ENCODE data around the gene TSPAN3. TPM values are rescaled to one million over a fixed set of nuclear protein-coding genes. Genes with fewer than 3 reads are reported as not detected.

The TSPAN3 gene
- total RNA-seq, 1 donor from 2014 or later, result 288 TPM

DNA sequence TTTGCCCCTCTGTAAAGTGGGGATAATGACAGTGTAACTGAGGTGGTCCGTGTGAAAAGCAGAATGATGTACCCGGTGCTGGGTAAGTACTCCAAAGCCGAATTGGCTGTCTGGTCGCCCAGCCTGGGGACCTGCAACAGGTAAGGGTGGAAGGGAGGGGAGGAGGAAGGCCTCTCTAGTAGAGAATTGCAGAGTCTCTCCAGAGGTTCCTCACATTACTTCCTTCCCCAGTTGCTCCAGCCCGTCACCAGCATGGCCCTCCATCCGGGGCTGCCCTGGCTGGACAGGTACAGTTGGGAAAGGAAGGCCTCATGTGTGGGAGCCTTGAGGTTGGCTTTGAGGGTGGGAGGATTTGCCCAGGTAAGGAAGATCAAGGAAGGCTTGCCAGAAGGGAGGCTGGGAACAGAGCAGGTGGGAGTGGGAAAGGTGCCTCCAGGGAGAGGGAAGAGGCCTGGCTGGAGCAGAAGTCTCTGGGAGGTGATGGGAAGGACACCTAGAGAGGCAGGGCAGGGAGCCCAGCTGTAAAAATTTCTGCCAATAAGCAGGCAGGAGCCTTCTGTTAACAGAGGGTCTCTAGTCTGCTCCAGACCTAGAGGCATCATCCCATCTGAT lies 77.7 kb downstream of the TSPAN3 start:
- Mint-ChIP-seq H3K27me3 (no peaks in the 10 kb centered on the region), H3K4me3 (no peak overlapping the region), H3K36me3 (no peaks in the 10 kb centered on the region), H3K4me1 (ENCODE audit: unreplicated experiment) (peaks cover 15% of the 10 kb centered on the region), H3K27ac (no peak overlapping the region), H3K9me3 (no peaks in the 10 kb centered on the region)
- TF ChIP-seq, protein P1, sequence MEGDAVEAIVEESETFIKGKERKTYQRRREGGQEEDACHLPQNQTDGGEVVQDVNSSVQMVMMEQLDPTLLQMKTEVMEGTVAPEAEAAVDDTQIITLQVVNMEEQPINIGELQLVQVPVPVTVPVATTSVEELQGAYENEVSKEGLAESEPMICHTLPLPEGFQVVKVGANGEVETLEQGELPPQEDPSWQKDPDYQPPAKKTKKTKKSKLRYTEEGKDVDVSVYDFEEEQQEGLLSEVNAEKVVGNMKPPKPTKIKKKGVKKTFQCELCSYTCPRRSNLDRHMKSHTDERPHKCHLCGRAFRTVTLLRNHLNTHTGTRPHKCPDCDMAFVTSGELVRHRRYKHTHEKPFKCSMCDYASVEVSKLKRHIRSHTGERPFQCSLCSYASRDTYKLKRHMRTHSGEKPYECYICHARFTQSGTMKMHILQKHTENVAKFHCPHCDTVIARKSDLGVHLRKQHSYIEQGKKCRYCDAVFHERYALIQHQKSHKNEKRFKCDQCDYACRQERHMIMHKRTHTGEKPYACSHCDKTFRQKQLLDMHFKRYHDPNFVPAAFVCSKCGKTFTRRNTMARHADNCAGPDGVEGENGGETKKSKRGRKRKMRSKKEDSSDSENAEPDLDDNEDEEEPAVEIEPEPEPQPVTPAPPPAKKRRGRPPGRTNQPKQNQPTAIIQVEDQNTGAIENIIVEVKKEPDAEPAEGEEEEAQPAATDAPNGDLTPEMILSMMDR (conservative IDR thresholded peaks at IDR 0.05), result no peak
- DNase-seq (ENCODE audit: extremely low spot score, unreplicated experiment), result no peak

DNA sequence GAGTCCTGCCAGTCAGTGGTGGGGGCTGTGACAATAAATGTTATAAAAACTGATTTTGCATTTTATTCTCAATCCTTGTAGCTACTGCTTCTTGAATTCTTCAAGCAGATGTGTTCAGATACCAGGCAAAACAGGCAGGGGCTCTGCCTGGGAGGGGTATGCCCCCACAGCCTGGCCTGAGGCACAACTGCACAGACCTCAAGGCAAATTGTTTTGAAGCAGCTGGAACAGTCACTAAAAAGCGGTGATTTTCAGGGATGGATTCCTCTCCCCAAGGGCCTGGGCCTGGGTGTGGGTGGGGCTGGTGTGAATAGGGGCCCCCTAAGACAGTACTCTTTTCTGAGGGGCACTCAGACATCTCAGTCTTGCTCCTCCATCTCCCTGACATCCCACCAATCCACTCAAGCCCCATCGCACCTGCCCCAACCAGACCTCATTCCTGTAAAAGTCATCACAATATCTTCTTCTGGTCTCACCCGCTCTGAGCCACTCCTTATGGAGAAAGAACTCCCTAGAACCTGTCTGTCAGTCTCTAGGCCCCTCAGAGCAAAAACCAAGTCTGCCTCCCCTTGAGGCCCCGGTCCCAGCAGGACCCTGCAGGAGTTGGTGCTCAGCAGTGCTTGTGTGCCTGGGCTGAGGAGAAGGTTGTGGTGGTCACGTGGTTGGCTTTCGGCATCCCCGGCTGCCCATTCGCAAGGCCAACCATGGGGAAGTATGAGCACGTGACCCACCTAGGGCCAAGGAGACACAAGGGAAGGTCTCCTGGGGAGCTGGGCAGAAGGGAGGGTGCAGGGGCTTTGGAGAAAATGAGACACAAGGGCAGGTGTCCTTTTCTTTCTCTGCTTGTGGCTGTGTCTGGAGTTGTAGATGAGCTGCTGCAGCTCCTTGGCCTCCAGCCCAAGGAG lies 78.9 kb downstream of the TSPAN3 start:
- H3K36me3 Mint-ChIP-seq, result no peaks in the 10 kb centered on the region

More for the DNA sequence above, 78.9 kb downstream of the TSPAN3 start:
- Mint-ChIP-seq H3K4me1 (ENCODE audit: unreplicated experiment) (peaks cover 15% of the 10 kb centered on the region), H3K27ac (no peak overlapping the region), H3K27me3 (no peaks in the 10 kb centered on the region), H3K9me3 (no peaks in the 10 kb centered on the region), H3K4me3 (no peak overlapping the region)
- TF ChIP-seq, protein P1 (conservative IDR thresholded peaks at IDR 0.05), result no peak
- DNase-seq (ENCODE audit: extremely low spot score, unreplicated experiment), result no peak

Other genes with a start within 250 kb of the TSPAN3 start
- 23.4 and 26.6 TPM in 2 replicates for gene SCAPER, start 165.8 kb downstream of the TSPAN3 start, total RNA-seq (ENCODE audit: low replicate concordance)
- gene RCN2, start 139.4 kb downstream of the TSPAN3 start, total RNA-seq (ENCODE audit: low replicate concordance), result 54.6 and 109 TPM in 2 replicates
- 0.77 TPM in 1 of 2 replicates, not detected in the other for gene PSTPIP1, start 76.0 kb downstream of the TSPAN3 start, total RNA-seq (ENCODE audit: low replicate concordance)